ENCODE measurements around the gene GAN.

GAN gene, protein sequence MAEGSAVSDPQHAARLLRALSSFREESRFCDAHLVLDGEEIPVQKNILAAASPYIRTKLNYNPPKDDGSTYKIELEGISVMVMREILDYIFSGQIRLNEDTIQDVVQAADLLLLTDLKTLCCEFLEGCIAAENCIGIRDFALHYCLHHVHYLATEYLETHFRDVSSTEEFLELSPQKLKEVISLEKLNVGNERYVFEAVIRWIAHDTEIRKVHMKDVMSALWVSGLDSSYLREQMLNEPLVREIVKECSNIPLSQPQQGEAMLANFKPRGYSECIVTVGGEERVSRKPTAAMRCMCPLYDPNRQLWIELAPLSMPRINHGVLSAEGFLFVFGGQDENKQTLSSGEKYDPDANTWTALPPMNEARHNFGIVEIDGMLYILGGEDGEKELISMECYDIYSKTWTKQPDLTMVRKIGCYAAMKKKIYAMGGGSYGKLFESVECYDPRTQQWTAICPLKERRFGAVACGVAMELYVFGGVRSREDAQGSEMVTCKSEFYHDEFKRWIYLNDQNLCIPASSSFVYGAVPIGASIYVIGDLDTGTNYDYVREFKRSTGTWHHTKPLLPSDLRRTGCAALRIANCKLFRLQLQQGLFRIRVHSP

DNA sequence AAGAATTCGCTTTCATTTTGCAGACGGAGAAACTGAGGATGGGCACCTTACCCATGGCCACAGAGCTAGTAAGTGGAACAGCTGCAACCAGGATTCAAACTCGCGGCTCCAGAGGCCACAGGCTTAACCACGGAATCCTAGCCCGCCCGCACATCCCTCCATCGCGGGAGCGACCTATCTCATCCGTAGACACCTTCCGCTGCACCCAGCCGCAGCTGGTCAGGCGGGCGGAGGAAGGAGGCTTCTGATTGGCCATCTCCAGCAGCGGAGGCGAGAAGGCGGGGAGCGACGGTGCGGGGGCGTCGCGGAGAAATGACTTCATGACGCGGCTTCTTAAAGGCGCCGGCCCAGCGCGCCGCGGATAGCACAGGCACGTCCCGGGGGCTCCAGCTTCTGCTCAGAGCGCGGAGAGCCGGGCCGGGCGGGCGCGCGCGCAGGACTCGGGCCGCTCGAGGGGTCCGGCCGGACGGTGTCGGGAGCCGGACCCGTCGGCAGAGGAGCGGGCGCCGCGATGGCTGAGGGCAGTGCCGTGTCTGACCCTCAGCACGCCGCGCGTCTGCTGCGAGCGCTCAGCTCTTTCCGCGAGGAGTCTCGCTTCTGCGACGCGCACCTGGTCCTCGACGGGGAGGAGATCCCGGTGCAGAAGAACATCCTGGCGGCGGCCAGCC lies at the start of gene GAN:
GAN (plus strand) TSS at position 360 of the 668 bp plus-strand sequence; CDS start at position 512, 152 bp downstream.
- DNase-seq (ENCODE audit: low read depth): peak; percentile 83

DNA sequence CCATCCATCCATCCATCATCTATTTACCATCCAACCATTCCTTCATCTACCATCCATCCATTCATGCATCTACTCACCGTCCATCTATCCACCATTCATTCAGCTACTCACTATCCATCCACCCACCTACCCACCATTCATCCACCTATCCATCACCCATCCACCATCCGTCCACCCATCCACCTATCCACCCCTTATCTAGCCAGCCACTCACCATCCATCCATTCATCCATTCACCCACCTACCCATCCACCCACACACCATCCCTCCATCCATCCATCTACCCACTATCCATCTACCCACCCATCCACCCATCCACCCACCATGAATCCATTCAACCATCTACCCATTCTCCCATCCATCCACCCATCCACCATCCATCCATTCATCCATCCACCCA lies 49.7 kb upstream of the GAN start:
- DNase-seq (ENCODE audit: low read depth): no peak

DNA sequence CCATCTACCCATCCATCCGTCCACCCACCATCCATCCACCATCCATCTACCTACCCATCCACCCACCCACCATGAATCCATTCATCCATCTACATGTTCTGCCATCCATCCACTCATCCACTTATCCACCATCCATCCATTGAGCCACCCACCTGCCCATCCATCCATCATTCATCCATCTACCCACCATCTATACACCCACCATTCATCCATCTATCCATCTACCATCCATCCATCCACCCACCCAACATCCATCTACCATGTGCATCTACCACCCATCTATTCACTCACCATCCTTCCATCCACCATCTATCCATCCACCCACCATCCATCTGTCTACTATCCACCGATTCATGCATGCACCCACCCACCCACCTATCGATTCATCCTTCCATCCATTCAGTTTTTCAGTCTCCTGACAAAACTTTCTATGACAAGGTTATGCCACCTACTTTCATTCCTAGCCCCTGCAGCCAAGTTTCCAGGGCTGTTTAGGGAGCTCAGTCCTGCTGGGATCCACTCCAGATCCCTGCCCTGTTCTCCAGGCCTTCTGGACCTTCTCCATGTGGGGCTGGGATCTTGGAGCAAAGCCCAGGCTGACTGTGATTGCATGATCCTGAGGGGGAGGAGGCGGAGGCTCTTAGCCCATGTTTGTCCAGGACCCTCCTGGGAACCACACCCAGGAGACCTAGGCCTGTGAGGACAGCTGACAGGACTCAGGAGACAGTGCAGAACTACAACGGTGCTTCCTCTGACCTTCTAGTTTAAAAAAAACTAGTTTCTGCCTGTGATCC lies 48.9 kb upstream of the GAN start:
- DNase-seq (ENCODE audit: low read depth): no peak

DNA sequence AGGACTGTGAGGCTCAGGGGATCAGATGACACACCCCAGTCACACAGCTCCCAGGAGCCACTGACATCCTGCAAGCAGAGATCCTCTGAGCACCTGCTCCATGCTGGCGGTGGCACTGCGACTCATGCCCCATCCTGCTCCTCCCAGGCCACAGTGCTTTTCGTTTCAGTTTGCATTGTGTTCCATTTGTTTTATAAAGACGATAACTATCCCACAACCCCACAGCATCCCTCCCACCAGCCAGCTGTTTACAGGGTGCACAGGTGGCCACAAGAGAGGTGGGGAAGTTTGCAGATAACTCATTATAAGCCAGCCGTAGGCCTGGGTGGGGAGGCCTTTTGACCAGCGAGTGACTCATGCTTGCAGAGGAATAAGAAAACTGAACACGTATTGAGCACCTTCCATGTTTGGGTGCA lies 48.1 kb upstream of the GAN start:
- DNase-seq (ENCODE audit: low read depth): no peak

DNA sequence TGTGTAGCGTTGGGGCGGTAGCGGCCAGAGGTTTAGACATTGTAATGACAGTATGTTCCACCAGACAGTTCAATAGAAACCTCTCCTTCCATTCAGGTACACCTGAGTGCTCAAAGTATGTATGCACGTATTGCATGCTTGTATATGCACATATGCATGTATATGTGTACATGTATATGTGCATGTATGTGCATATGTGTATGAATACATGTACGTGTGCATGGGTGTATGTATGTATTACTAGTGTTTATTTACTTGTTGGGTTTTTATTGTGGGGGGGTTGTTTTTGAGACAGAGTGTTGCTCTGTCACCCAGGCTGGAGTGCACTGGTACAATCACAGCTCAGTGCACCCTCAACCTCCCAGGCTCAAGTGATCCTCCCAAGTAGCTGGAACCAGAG lies 46.3 kb upstream of the GAN start:
- no peak for DNase-seq (ENCODE audit: low read depth)

DNA sequence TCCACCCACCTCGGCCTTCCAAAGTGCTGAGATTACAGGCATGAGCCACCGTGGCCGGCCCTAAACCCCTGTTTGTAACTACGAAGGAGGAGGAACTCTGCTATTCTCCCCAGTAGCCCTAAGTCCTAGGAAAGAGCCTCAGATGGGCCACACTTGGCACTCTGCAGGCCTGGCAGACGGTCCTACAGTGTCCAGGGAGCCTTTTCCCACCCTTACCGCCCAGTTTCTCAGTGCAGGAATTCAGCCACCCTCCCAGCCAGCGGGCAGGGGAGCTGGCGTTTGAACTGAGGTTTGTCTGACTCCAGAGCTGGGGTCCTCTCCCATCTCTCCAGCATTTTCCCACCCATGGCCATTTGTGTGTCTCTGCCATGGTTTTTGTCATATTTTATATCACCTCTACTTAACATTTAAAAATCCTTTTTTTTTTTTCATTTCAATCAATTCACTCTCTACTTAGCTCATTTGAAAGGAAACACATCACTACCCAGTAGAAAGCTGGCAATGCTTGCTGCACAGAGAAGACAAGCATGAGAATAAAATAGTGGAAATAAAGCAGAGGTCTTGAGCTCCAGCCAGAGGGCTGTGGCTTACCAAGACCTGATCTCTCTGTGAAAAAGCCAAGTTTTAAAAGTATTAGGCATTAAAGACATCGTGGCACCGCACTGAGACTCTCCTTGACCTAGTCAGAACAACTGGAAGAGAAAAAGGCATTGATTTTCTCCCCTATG lies 41.4 kb upstream of the GAN start:
- no peak for DNase-seq (ENCODE audit: low read depth)

DNA sequence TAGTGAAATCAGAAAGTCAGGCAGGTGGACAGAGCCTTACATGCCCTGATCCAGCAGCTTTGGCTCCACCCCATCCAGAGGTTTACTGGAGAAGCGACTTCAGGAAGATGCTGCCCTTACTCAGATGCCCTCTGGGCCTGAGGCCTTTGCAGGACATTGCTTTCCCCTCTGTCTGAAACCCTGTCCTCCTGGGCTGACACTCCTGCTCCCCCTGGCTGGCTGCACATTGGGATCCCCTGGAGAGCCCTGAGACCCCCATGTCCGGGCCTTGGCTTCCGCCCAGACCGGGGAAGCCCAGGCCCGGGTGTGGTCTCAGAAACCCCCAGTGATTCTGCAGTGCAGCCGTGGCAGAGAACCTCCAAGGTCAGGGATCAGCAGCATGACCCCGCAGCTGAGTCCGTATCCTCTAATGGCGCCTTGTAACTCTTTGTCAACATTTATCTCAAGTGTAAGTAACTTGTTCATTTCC lies 39.7 kb upstream of the GAN start:
- DNase-seq (ENCODE audit: low read depth): no peak

DNA sequence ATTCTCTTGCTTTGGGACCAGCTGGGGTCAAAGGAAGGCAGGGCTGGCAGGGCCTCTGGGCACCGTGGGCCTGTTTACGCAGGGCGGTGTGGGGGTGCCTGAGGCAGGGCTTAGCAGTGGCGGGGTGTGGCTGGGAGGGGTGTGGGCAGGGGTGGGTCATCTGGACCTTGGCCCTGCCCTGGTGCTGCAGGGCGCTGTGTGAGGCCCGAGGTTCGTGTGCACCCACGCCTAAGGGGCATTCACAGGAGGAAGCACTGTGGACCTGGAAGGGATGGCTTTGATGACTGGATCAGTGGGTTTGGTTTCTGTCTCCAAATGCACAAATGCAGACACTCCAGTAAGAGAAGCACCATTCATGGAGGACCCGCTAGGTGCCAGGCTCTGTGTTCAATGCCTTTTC lies 39.0 kb upstream of the GAN start:
- no peak for DNase-seq (ENCODE audit: low read depth)

DNA sequence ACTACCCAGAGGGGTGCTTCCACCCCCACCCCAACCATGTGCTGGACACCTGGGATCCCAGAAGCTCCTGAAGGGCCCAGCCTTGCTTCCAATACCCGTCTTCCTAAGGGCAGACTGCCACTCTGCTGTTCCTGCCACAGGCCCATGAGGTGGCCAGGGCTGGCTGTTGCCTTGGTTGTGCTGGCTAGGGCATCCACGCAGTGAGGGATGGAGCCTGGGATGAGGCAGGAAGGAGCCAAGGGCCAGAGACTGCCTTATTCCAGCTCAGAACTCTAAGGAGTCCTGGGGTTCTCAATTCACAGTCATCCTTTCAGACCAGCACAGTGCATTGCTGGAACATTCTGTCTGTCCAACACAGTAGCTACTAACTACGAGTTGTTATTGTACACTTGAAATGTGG lies 38.4 kb upstream of the GAN start:
- no peak for DNase-seq (ENCODE audit: low read depth)

DNA sequence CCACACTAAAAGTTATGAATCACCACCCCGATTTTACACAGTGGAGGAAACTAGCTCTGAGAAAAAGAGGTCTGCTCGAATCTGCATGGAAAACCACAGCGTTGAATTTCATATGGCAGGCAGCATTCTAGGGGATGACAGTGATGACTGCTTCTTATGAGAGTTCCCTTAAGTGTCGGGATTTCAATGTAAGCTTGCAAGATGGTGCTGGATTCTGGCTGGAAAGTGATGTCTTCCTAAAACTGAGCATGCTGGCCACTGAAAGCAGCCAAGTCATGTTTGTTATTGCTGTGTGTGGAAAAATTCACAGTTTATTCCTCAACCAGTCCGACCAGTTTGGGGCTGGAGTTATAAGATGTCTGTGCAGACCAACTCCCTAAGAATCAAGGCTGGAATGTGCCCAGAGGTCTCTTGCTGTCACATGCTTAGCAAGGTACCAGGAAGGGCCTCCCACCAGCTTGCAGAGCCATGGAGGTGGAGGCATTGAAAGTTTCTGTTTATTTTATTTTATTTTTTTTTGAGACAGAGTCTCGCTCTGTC lies 37.2 kb upstream of the GAN start:
- DNase-seq (ENCODE audit: low read depth): no peak

DNA sequence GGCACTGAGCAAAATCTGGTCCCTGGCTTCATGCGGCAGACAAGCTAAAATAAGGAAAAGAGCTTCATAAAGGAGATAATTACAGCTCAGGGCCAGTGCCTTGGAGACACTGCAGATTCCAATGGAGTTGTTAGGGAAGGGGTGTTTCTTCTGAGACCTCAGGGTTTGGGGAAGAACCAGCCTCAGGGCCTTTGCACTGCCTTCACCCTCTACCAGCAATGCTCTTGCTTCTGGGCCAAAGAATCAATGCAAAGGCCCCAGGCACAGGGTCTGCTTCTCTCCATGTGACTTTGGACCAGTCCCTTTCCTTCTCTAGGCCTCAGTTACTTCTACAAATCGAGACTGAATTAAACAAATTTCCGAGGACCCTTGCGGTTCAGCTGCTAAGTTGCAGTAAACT lies 36.2 kb upstream of the GAN start:
- no peak for DNase-seq (ENCODE audit: low read depth)

DNA sequence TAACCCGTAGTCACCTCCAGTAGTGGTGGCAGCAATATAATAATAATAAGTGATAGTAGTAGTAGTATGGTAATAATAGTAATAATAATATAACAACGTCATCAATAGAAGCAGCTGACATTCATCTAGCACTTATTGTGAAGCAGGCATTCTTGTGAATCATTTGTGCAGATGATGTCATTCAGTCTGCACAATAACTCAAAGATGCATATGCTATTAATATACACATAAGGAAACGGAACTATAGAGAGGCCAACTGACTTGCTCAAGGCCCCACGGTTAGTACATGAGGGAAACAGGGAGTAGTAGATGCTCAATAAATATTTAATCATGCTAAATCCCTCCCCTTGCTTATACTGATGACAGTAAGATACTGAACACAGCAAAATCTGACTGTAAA lies 35.4 kb upstream of the GAN start:
- peak; percentile 34 for DNase-seq (ENCODE audit: low read depth)

DNA sequence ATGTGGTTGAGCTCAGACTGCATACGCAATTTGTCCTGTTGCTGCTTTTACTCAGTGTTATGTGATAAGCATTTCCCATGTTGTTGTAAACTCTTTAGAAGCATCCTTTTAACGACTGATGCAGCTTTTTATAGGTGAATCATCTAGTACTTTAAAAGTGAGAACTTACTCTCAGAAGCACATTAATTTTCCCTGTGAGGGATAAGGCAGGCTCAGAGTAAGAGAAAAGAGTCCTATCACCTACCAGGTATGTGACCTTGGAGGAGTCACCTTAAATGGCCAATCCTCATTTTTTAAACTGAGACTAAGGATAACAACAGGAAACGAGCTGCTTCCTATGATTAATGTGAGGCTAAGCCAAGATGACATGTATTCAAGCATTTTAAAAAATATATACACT lies 34.4 kb upstream of the GAN start:
- no peak for DNase-seq (ENCODE audit: low read depth)

DNA sequence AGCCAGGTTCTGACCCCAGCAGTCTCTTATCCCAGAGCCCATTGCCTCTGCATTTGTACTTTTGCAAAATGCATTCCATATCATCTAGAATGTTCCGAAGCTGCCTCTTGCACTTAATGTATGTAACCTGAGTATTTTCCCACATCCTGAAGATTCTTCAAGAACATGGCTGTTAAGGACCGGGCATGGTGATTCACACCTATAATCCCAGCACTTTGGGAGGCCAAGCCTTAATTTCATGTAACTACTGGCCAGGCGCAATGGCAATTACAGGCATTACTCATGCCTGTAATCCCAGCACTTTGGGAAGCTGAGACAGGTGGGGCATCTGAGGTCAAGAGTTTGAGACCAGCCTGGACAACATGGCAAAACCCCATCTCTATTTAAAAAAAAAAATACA lies 31.7 kb upstream of the GAN start:
- no peak for DNase-seq (ENCODE audit: low read depth)

DNA sequence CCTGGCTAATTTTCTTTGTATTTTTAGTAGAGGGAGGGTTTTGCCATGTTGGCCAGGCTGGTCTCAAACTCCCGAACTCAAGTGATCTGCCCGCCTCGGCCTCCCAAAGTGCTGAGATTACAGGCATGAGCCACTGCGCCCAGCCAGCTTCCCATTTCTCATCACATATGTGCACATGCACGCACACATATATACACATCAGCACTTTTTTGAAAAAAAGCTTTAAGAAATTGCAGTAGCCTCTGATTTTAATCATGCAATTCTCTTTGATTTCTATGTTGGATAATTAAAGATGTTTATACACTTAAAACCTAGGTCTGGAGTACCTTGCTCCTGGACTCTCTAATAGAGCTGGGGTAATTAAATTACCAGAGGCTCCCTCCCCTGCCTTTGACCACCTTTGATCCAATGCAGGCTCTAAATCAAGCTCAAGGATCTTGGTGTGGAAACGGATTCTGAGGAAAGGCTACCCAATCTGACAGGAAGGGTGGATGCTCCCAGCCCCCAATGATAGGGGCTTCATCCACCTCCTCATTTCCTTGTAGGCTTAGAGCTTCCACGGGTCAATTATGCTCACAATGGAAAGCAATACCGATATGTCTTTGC lies 29.7 kb upstream of the GAN start:
- no peak for DNase-seq (ENCODE audit: low read depth)

DNA sequence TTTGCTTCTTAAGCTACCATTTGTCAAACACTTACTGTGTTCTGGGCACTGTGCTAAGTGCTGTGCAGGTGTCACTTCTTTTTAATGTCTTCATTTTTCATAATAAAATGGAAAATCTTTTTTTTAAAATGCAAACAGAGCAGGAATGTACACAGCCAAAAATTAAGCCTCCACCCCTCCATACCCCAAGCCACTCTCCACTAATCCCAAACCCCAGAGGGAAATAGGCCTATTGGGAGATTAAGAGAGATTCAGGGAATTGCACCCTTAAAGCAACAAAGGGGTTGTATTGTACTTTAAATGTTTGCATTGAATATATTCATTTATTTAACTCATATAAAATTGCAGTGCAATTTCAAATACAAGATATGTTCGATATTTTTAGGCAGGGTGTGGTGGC lies 28.6 kb upstream of the GAN start:
- DNase-seq (ENCODE audit: low read depth): no peak

DNA sequence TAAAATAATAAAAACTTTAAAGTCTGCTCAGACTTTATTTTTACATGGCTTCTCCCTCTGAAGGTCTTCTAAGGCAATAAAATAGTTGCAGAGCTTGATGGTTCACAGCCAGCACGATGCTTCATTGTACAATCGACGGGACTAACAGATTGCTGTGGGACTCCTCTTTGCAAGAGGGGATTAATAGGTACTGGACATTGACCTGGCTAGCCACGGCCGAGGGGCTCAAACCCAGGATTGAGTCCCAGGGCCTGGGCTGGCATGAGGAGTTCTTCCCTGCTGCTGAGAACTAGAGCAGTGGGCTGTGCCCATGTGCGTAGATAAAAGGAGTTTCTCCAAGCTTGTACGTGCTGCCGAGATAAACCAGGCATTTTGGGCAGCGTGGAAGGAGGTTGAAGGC lies 23.6 kb upstream of the GAN start:
- DNase-seq (ENCODE audit: low read depth): no peak

DNA sequence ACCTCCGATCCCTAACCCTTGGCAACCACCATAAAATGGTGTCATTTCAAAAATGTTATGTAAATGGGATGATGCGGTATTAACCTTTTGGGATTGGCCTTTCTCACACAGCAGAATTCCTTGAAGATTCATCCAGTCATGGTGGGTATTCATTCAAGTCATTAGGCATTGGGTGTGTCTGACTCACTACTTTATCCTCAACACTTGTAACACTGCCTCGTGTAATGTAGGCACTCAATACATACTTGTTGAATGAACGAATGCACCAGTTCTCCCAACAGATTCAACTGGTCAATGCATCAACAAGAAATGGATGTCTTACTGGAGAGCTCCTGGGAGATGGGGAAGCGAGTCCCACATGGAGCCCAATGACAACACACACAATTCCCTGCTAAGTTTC lies 21.8 kb upstream of the GAN start:
- no peak for DNase-seq (ENCODE audit: low read depth)

DNA sequence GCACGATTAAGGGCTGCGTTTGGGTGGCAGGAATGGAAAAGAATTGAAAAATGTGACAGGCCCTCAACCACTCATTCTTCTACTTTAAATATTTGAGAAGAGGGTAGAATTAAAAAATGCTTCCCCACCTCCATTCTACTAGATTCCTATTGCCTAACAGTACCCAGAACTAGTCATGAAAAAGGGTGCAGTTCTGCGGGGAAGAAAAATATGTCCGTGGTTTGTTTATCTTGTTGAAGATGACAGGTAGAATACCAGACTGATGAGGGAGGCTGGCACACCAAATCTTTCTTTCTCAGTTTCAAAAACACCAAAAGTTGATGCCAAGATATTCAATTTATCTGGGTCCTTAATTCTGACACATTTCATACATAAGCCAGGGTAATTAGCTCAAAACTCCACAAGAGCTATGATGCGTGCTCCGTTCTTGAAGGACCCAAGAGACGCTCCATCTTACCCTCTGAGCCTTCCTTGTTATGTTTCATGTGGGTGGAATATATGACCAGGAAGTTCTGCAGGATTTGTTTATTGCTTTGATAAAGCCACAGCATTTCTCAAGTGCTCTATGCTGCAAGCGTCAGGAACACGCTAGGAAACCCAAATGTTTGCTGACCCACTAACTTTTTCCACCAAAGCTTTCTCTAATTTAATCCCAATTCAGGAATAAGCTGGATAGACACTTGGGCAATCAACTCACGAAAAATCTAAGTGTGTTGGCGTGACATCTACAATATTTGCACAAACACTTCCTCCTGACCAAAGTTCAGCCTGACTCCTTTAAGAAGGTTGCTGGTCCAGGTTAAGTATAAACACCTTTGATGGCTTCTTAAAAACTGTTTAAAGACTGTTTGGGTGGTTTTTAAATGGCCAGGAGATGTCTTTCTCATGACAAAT lies 20.6 kb upstream of the GAN start:
- no peak for DNase-seq (ENCODE audit: low read depth)

DNA sequence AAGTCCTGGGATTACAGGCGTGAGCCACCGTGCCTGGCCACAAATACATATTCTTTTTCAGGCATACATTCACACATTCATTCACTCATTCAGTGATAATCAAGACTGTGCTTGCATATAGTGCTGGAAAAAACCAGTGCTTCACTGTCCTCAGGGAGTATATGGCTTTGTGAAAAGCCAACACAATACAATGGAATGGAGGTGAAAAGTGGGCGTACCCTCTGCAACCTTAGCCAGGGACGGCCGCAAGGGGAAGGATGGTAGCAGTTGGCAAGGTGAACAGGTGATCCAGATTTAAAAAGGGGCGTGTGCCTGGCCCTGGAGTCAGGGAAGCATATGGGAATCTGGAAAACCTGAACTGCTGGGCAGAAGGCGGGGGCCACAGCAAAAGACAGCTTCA lies 18.1 kb upstream of the GAN start:
- DNase-seq (ENCODE audit: low read depth): no peak
